Cortex of kidney (tissue), 1 donor: ENCODE measurements around the gene MFAP3.
"Not testable (repeated sequence)": the region's sequence is repeated elsewhere in the genome, so short reads cannot be mapped to it uniquely, and the experiment has no call there.

Experiments used
- DNase-seq: peaks from one replicate; lab custom pipeline; 2025; lab: John Stamatoyannopoulos, UW

Gene MFAP3

DNA sequence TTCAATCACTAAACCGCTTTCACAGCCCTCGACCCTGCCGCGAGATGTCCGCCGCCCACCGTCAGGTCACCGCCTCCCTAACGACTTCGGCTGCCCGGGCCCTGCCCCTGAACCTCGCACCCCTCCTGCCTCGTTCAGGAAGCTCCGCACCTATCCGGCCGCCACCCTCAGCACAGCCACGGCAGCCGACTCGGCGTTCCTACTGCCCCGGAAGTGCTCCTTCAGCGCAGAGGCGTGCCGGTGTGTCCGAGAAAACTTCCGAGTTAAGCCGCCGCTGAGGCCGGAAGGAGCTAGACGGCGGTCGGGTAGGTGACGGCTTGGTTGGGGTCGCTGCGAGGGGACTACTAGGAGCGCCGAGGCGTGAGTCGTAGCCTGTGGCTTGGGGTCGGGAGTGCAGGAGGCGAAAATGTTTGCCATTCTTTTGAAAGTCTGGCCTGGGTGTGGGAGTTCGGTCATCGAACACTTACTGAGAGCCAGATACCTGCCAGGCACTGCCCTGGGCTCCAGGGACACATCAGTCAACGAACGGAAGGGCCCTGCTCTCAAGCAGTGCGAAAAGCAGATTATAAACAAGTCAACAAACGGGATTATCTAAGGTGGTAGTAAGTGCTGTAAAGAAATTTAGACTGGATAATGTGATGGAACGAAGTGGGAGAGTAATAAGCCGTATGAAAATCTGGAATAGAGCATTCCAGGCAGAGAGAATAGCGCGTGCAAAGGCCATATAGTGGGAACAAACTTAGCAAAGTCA, at the start of gene MFAP3, which contains the start of gene FAM114A2:
Gene MFAP3, plus strand, starts transcription at position 261 of the 751 bp plus-strand sequence. CDS start 10,756 bp downstream, outside the sequence.
Gene FAM114A2, minus strand, starts transcription at position 204 of the 751 bp plus-strand sequence. CDS start 3,957 bp downstream, outside the sequence.
- no peak for DNase-seq

DNA sequence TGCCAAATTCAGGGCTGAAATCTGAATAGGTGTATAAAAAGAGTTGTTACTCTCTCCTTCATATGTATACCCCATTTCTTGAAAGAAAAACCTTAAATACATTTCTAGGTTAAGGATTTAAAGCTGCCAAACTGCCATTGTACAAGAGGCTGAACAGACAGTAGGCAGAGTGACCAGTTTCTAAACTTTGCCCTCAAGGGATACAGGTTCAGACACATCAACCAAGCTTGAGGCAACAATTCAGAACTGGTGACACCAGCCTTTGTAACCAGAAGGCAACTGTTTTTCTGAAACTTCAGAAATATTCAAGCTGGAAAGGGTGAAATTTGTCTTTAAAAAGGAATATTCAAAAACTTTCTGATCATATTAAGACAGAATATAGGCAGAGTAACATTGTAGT, 47.6 kb upstream of the MFAP3 start:
- no peak for DNase-seq

DNA sequence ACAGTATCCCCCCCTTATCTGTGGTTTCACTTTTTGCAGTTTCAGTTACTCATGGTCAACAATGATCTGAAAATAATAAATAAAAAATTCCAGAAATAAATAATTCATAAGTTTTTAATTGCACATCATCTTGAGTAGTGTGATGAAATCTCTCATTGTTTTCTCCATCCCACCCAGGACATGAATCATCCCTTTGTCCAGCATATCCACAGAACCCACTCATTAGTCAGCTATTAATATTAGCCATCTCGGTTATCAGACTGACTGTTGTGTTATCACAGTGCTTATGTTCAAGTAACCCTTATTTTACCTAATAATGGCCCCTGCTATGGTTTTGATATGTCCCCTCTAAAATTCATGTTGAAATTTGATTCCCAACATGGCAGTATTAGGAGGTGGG, 40.8 kb upstream of the MFAP3 start:
- DNase-seq: no peak

DNA sequence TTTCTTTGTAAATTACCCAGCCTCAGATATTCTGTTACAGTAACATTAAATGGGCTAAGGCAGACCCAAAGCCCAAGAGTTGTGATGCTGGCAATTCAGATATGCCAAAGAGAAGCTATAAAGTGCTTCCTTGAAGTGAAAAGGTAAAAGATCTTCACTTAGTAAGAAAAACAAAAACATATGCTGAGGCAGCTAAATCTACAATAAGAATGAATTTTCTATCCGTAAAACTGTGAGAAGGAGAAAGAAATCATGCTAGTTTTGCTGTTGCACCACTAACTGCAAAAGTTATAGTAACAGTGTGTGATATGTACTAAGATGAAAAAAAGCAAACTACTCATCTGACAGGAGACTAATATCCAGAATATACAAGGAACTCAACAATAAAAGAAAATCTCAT, 40.0 kb upstream of the MFAP3 start:
- no peak for DNase-seq

DNA sequence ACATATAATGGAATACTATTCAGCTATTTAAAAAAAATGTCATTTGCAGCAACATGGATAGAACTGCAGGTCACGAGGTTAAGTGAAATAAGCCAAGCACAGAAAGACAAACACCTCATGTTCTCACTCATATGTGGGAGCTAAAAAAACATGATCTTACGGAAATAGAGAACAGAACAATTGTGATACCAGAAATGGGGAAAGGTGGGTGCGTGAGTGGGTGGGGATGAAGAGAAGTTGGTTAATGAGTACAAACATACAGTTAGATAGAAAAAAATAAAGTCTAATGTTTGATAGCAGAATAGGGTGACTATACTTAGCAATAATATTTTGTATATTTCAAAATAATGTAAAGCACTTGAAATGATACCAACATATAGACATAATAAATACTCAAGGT, 38.8 kb upstream of the MFAP3 start:
- no peak for DNase-seq

DNA sequence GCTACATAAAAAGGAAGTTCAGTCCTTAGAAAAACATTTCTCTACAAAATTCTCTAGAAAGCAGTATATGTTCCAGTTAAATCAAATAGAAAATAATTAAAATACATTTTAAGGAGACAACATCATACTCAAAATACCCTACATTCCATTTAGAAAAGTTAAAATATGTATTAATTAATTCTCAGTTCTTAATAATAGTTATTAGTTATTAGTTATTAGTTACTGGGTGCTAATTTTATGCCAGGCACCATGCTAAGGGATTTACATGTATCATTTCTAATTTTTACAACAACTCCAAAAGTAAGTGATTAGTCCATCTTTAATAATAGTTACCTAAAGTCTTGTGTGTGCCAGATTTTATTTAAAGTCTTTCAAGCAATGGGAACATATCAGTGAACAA, 38.1 kb upstream of the MFAP3 start:
- DNase-seq: no peak

DNA sequence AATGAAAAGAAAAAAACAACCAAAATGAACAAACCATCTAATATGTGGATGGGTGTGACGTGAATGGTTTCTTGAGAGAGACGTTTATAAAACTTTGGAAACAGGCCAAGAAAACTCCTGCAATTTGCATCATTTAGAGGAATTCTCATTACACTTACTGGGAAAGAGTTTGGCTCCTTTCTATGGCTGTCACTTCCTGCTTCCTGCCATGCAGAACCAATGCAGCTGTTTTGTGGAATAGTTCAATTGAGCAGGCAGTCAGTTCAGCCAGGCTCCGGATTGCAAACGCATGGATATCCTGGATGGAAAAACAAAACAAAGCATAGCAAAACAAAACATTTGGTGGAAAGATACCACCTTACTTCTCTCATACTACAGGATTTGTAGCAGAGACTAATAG, 36.7 kb upstream of the MFAP3 start:
- DNase-seq: no peak

GRCh38 chr5:154002511-154003020, 36.2 kb upstream of the MFAP3 start:
- DNase-seq: no peak

DNA sequence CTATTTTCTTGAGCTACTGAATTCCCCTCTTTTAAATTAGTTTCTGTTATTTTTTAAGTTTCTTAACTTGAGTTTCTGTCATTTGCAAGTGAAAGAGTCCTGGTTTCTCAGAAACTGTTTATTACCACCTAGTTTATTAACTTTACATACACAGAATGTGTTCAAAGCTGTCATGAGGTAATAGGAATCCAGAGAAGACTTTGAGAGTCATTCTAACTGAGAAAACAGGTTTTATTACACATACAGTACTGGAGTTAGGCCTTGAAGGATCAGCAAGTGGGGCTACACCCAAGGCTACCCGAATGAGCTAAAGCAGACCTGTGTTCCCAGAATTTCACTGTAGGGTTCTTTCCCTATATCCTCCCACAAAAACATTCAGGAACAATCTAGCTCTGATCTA, 33.1 kb upstream of the MFAP3 start:
- no peak for DNase-seq

DNA sequence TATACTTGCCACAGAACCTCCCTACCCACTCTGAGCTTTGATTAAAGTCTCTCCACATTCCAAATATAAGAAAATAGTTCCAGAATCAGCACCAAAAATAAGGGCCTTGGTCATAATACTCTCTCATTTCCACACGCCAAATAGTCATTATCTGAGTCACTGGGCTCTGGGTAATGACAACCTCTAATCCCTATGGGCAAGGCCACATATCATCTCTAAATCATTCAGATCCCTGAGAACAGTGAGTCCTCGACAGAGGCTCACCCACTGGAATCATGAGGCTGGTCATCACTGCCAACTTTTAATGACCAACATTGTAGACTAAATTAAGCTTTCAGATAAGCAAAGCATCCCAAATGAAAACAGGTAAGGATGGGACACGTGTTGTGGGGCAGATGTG, 28.1 kb upstream of the MFAP3 start:
- no peak for DNase-seq

DNA sequence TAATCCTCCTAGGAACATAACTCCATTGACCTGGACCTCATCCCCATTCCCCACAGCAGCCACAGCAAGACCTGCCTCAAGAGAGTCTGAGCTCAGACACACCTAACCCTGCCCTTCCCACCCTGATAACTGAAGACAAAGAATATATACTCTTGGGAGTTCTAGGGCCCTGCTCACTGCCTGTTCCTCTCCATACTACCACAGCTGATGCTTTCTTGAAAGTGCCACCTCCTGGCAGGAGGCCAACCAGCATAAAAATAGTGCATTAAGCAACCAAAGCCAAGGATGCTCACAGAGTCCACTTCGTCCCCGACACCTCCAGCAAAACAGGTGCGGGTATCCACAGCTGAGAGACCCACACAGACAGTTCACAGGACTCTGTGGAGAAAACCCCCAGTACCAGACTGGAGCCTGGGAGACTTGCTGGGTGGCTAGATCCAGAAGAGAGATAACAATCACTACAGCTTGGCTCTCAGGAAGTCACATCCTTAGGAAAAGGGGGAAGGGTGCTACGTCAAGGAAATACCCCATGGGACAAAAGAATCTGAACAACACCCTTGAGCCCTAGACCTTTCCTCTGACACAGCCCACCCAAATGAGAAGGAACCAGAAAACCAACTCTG, 23.6 kb upstream of the MFAP3 start:
- DNase-seq: no peak

DNA sequence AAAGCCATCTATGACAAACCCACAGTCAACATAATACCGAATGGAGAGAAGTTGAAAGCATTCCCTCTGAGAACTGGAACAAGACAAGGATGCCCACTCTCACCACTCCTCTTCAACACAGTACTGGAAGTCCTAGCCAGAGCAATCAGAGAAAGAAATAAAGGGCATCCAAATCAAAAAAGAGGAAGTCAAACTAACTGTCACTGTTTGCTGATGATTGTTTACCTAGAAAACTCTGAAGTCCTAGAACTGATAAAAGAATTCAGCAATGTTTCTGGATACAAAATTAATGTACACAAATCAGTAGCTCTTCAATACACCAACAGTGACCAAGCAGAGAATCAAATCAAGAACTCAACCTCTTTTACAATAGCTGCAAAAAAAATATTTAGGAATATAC, 19.8 kb upstream of the MFAP3 start:
- DNase-seq: not testable (repeated sequence)

- DNase-seq: no peak
These were observed 12.8 kb upstream of the MFAP3 start for GRCh38 chr5:154025951-154026350.

DNA sequence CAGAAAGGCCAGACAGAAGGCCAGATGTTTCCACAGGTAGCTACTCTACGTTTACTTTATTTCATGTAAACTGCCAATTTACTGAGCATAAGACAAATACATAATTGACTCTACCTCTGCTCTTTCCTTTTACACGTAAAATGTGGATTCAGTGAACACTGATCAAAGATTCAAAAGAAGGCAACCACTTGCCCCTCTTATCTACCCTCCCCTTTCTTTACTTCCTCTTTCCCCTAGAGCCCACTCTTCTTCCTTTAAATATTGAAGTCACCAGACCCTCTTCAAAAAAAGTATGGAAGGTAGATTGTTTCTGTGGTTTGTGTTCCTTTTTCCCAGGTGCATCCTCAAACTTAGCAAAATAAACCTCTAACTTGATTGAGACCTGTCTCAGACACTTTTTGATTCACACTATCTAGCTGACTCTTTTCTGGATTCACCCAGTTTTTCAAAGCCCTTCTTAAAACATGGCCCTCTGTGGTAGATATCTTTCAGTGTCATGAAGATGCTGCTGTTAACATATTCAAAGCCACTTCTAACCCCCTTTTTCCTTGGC, 6.8 kb upstream of the MFAP3 start:
- DNase-seq: no peak

- DNase-seq: no peak
These were observed 3.8 kb upstream of the MFAP3 start for GRCh38 chr5:154034944-154035343.

DNA sequence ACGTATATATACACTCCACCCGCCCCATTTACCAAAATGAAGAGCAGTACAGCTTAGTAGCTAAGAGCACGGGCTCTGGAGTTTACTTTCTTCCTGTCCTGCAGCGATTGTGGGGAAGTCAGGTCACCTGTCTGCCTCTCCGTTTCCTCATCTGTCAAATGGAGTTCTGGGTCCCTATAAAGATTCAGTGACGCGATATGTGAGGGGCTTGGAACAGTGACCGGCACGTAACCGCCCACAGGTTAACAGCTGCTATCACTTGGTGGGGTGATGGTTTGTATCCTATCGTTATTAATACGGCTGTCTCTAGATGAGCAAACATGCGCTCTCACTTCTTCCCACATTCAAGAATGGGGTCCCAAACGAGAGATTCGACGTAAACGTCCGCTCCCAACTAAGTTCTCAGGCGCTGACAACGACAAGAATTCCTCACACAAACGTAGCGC, 483 bp upstream of the MFAP3 start:
- DNase-seq: no peak

- no peak for DNase-seq
These were observed 677 bp downstream of the MFAP3 start for GRCh38 chr5:154039458-154039829.

DNA sequence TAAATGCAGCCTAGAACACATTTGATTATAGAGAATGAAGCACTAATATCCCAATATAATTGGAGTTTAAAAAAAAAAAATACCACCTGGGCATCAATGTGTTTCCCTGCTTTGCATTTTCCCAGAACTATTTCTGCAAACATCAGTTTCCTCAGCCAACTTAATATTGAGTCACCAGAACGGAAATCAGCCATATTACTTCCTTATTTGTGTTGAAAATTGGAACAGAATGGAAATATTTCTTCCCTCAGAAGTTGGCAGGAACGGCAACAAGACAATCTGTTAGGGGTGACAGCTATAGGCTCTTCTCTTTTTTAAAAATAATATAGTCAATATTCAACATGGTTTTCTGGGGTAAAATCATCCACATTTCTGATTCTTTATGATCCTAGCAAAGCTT, 4.0 kb downstream of the MFAP3 start:
- DNase-seq: no peak

DNA sequence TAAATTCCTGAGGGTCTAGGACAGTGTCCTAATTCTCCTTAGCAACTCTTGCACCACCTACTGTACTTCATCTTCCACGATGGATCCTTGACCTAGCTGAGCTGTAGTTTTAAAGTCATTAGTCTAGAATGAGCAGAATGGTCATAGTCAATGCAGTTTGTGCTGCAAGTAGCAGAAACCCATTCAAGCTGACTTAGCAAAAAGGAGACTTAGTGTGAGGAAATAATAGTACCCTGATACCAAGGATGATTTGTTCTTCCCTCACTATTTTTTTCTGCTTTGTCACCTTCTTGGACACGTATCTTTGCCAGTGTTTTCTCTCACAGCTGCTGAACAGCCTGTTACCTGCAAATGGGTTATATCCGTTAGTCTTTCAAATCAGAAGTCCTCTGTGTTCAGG, 5.3 kb downstream of the MFAP3 start:
- DNase-seq: no peak

GRCh38 chr5:154044581-154044980, 5.8 kb downstream of the MFAP3 start:
- DNase-seq: no peak

GRCh38 chr5:154046486-154046885, 7.7 kb downstream of the MFAP3 start:
- DNase-seq: no peak

GRCh38 chr5:154047324-154047723, 8.6 kb downstream of the MFAP3 start:
- no peak for DNase-seq

GRCh38 chr5:154049636-154050035, 10.9 kb downstream of the MFAP3 start:
- DNase-seq: no peak
